Placental epithelial cell (primary cell): ENCODE measurements around the gene OOSP4A. TPM values are rescaled to one million over a fixed set of nuclear protein-coding genes. Genes with fewer than 3 reads are reported as not detected.

ENCODE experiments used
- total RNA-seq: library from RNA; depleted of rRNA; stranded (reverse); fragments of >200 nt; gene quantifications from 2 replicates; pipeline ENCODE4 v1.2.3, GENCODE V29; 2012

OOSP4A gene
- not detected in 2 replicates for total RNA-seq

DNA sequence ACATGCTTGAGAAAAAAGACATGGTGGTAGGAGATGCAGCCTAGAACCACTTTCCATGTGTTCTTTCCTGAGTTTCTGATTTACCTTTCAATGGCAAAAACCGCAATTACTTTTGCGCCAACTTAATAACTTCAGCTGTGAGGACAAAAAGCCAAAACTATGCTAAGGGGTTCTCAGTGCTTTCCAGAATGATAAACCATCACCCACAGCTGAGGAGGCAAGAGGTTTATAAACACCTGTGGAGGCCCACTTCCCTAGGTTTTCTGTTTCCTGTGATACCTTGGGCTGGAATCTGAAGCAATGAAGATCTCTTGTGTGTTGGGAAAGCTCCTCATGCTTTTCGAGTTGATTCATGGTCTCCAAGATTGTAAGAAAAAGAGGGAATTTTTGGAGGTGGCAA lies at the start of gene OOSP4A:
Gene OOSP4A, plus strand, starts transcription at position 301 of the 400 bp plus-strand sequence. Its CDS starts 0 bp downstream, at position 301.

GRCh38 chr11:59938132-59938531 lies 25.7 kb upstream of the OOSP4A start, which contains the start of gene OOSP1:
OOSP1 (plus strand) TSS chr11:59938432; CDS start chr11:59938455, 23 bp downstream.

DNA sequence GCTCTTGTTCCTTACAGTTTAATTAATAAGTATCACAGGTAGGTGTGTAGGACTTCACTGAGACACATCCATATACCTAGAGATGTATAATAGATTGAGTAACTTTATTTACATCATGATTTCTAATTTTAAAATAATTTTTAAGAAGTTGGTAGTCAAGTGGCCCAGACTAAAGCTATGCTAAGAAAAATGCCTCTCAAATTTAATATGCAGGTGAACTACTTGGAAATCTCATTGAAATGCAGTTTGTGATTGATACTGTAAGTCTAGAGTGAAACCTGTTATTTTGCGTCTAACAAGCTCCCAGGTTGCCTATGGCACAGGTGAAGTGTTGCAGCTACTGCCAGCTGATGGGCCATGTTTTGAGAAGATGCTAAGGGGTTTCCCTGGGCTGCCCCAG lies 53.0 kb downstream of the OOSP4A start, which contains the start of gene OOSP4B:
Gene OOSP4B, plus strand, starts transcription at position 301 of the 400 bp plus-strand sequence.

Other genes with a start within 250 kb of the OOSP4A start
- 23.2 and 35.7 TPM in 2 replicates for gene STX3, start 208.7 kb upstream of the OOSP4A start, total RNA-seq
- gene MRPL16, start 153.3 kb upstream of the OOSP4A start, total RNA-seq: 21.8 and 27.5 TPM in 2 replicates
- gene CBLIF, start 118.5 kb upstream of the OOSP4A start, total RNA-seq: not detected in 2 replicates
- 0.11 TPM in 1 of 2 replicates, not detected in the other for gene TCN1, start 97.5 kb upstream of the OOSP4A start, total RNA-seq
- gene OOSP3, start 85.3 kb upstream of the OOSP4A start, total RNA-seq: not detected in 2 replicates
- 0.39 TPM in 1 of 2 replicates, not detected in the other for gene OOSP1, start 25.6 kb upstream of the OOSP4A start, total RNA-seq
- not detected in 2 replicates for gene OOSP4B, start 53.1 kb downstream of the OOSP4A start, total RNA-seq
- not detected in 2 replicates for gene OOSP2, start 76.4 kb downstream of the OOSP4A start, total RNA-seq
- gene MS4A3, start 92.6 kb downstream of the OOSP4A start, total RNA-seq: not detected in 2 replicates
- not detected in 2 replicates for gene MS4A2, start 124.6 kb downstream of the OOSP4A start, total RNA-seq
- gene MS4A6A, start 219.1 kb downstream of the OOSP4A start, total RNA-seq: not detected in 2 replicates